ENCODE data around the gene IFNGR1. TPM values are rescaled to one million over a fixed set of nuclear protein-coding genes. Genes with fewer than 3 reads are reported as not detected.
A peak's percentile ranks its signal among the peaks of the same experiment; 100 is the strongest.

The IFNGR1 gene
- total RNA-seq, 1 experiment from 2014 or later: 18.4 TPM

DNA sequence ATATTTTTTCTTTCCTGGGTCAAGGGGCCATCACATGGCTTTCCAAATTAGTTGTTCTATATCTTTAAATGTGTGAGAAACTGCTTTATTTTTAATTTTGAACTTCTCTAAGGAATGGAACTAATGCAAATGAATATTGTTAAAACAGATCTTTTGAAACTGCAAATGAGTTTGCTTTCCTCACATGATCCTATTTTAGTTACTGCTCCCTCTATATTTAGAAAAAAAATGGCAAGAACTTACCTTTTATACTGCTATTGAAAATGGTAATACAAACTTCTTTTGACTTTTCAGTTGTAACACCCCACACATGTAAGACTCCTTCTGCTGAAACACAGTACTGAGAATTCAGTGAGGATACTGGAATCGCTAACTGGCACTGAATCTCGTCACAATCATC, 15.9 kb downstream of the IFNGR1 start:
- Histone ChIP-seq H3K4me1 (ENCODE audit: insufficient read depth, low read length, poor library complexity, severe bottlenecking) (no peaks in the 10 kb centered on the region), H3K27ac (ENCODE audit: low read depth, low read length, poor library complexity, severe bottlenecking) (no peak overlapping the region), H3K36me3 (ENCODE audit: insufficient read depth, low read length, poor library complexity, severe bottlenecking) (peaks cover 25% of the 10 kb centered on the region), H3K9me3 (ENCODE audit: low read depth, low read length, poor library complexity, severe bottlenecking) (no peaks in the 10 kb centered on the region), H3K27me3 (replicated peaks; ENCODE audit: insufficient read depth, low read depth, low read length, poor library complexity) (no peaks in the 10 kb centered on the region), H3K4me3 (ENCODE audit: low read depth, low read length, poor library complexity, severe bottlenecking) (no peak overlapping the region)
- POLR2A ChIA-PET (ENCODE audit: low non-redundant PET): no interaction called here
- TSS peak; percentile 13 for BruUV-seq (replicated peaks)
- no peak for DNase-seq (ENCODE audit: low spot score)
- CTCF ChIA-PET: no interaction called here
- TF ChIP-seq EZH2 (IDR thresholded peaks at IDR 0.05; ENCODE audit: borderline replicate concordance, low read depth, low read length, poor library complexity, severe bottlenecking): no peak
- TF ChIP-seq, protein P1, sequence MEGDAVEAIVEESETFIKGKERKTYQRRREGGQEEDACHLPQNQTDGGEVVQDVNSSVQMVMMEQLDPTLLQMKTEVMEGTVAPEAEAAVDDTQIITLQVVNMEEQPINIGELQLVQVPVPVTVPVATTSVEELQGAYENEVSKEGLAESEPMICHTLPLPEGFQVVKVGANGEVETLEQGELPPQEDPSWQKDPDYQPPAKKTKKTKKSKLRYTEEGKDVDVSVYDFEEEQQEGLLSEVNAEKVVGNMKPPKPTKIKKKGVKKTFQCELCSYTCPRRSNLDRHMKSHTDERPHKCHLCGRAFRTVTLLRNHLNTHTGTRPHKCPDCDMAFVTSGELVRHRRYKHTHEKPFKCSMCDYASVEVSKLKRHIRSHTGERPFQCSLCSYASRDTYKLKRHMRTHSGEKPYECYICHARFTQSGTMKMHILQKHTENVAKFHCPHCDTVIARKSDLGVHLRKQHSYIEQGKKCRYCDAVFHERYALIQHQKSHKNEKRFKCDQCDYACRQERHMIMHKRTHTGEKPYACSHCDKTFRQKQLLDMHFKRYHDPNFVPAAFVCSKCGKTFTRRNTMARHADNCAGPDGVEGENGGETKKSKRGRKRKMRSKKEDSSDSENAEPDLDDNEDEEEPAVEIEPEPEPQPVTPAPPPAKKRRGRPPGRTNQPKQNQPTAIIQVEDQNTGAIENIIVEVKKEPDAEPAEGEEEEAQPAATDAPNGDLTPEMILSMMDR (conservative IDR thresholded peaks at IDR 0.05; ENCODE audit: low read depth, low read length): no peak
- intact Hi-C loops (cut with micrococcal nuclease; ENCODE audit: unreplicated experiment): no loop called here

DNA sequence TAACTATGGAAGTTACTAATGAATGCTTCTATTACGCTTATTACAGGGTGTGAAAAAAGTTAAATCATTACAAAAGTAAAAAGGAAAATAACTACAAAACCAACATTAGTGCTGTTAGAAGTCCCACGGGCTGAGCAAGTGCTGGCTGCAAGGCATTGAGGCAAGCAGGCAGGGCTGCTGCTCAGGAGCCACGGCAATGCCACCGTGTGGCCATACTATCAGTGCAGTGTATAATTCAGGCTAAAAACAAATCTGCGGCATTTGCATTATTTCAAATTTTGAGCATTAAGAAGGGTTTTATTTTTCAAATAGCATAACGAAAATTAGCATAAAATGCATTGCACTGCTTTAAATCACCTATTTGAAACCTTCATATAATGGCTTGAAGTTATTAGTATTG, 17.1 kb downstream of the IFNGR1 start:
- Histone ChIP-seq H3K4me1 (ENCODE audit: insufficient read depth, low read length, poor library complexity, severe bottlenecking) (no peaks in the 10 kb centered on the region), H3K27me3 (replicated peaks; ENCODE audit: insufficient read depth, low read depth, low read length, poor library complexity) (no peaks in the 10 kb centered on the region), H3K27ac (ENCODE audit: low read depth, low read length, poor library complexity, severe bottlenecking) (no peak overlapping the region), H3K9me3 (ENCODE audit: low read depth, low read length, poor library complexity, severe bottlenecking) (no peaks in the 10 kb centered on the region), H3K36me3 (ENCODE audit: insufficient read depth, low read length, poor library complexity, severe bottlenecking) (peaks cover 25% of the 10 kb centered on the region), H3K4me3 (ENCODE audit: low read depth, low read length, poor library complexity, severe bottlenecking) (no peak overlapping the region)
- ChIA-PET POLR2A (ENCODE audit: low non-redundant PET) (no interaction called here), CTCF (no interaction called here)
- intact Hi-C loops (cut with micrococcal nuclease; ENCODE audit: unreplicated experiment): no loop called here
- TF ChIP-seq, protein P1 (conservative IDR thresholded peaks at IDR 0.05; ENCODE audit: low read depth, low read length): peak; percentile 48
- TF ChIP-seq EZH2 (IDR thresholded peaks at IDR 0.05; ENCODE audit: borderline replicate concordance, low read depth, low read length, poor library complexity, severe bottlenecking): no peak
- DNase-seq (ENCODE audit: low spot score): peak; percentile 10
- BruUV-seq (replicated peaks): no TSS peak

DNA sequence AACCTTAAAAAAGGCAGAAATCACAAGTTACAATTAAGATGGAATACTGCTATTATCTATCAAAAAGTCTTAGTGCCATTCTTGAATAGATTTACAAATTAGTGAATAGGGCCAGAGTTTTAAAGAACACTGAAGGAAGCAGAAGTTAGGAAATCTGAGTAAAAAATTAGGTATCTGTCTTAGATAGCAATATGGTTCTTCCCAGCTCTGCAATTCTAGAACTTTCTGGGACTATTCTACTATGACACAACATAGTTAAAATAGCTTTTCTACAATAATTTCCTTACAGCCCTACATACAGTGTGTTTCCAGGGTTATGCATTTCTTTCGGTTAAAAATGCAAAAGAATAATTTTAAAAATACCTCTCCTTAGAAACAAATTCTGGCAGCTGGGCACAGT, 18.2 kb downstream of the IFNGR1 start:
- BruUV-seq (replicated peaks): no TSS peak
- ChIA-PET POLR2A (ENCODE audit: low non-redundant PET) (no interaction called here), CTCF (no interaction called here)
- no peak for DNase-seq (ENCODE audit: low spot score)
- H3K27me3 ChIP-seq (replicated peaks; ENCODE audit: insufficient read depth, low read depth, low read length, poor library complexity): no peaks in the 10 kb centered on the region
- intact Hi-C loops (cut with micrococcal nuclease; ENCODE audit: unreplicated experiment): no loop called here
- H3K4me3 ChIP-seq (ENCODE audit: low read depth, low read length, poor library complexity, severe bottlenecking): no peak overlapping the region
- peaks cover 25% of the 10 kb centered on the region for H3K36me3 ChIP-seq (ENCODE audit: insufficient read depth, low read length, poor library complexity, severe bottlenecking)
- no peaks in the 10 kb centered on the region for H3K4me1 ChIP-seq (ENCODE audit: insufficient read depth, low read length, poor library complexity, severe bottlenecking)
- no peaks in the 10 kb centered on the region for H3K9me3 ChIP-seq (ENCODE audit: low read depth, low read length, poor library complexity, severe bottlenecking)
- TF ChIP-seq EZH2 (IDR thresholded peaks at IDR 0.05; ENCODE audit: borderline replicate concordance, low read depth, low read length, poor library complexity, severe bottlenecking): no peak
- TF ChIP-seq, protein P1 (conservative IDR thresholded peaks at IDR 0.05; ENCODE audit: low read depth, low read length): no peak
- H3K27ac ChIP-seq (ENCODE audit: low read depth, low read length, poor library complexity, severe bottlenecking): no peak overlapping the region
